Measurements from ENCODE around the gene WDR45B.

DNA sequence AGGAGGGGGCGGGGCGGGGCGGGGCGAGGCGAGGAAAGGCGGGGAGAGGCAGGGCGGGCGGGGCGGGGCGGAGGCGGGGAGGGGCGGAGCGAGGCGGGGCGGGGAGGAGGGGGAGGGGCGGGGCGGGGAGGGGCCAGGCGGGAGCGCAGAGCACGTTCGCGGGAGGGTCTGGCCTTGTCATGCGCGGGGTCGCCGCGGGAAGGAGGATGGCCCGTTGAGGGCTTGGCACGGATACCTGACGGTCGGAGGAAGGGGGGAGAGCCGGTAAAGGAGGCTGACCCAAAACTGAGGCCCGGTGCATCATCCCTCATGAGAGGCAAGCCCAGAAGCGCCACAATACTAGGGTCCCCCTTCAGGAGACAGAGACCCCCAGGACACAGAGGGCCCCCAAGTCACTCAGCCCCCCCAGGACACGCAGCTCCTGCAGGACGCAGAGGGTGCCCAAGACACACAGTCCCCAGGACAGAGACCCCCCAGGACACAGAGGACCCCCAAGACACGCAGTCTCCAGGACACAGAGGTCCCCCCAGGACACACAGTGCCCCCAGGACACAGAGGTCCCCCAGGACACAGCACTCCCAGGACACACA lies 593 bp upstream of the WDR45B start:
- TF ChIP-seq, protein P1, sequence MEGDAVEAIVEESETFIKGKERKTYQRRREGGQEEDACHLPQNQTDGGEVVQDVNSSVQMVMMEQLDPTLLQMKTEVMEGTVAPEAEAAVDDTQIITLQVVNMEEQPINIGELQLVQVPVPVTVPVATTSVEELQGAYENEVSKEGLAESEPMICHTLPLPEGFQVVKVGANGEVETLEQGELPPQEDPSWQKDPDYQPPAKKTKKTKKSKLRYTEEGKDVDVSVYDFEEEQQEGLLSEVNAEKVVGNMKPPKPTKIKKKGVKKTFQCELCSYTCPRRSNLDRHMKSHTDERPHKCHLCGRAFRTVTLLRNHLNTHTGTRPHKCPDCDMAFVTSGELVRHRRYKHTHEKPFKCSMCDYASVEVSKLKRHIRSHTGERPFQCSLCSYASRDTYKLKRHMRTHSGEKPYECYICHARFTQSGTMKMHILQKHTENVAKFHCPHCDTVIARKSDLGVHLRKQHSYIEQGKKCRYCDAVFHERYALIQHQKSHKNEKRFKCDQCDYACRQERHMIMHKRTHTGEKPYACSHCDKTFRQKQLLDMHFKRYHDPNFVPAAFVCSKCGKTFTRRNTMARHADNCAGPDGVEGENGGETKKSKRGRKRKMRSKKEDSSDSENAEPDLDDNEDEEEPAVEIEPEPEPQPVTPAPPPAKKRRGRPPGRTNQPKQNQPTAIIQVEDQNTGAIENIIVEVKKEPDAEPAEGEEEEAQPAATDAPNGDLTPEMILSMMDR (IDR thresholded peaks at IDR 0.05): no peak
- TF ChIP-seq POLR2A (IDR thresholded peaks at IDR 0.05): no peak

Data from body of pancreas (tissue), 4 donors.